Measurements from ENCODE around the gene SLC4A7.

Gene SLC4A7

DNA sequence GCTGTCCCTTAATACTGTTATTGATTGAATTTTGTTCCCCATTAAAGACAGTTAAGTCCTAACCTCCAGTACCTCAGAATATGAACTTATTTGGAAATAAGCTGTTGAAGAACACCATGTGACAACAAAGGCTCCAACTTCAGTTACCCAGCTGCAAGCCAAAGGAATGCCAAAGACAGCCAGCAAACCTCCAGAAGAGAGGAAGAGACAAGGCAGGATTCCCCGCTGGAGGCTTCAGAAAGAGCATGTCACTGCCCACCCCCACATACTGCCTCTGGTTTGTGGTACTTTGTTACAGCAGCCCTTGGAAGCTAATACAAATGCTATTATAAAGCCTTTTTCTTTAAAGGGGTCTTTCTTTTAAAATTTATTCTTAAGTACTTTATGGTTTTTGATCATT, 96.6 kb downstream of the SLC4A7 start:
- no peak overlapping the region for H3K4me3 ChIP-seq (ENCODE audit: low read depth, low read length)
- no peaks in the 10 kb centered on the region for H3K9me3 ChIP-seq (ENCODE audit: severe bottlenecking)
- no peak for TF ChIP-seq CTCF (IDR thresholded peaks at IDR 0.05; ENCODE audit: low read depth, low read length)
- no peak overlapping the region for H3K27ac ChIP-seq
- H3K27me3 ChIP-seq (ENCODE audit: insufficient read depth, low read depth, severe bottlenecking), result no peaks in the 10 kb centered on the region
- no peak for DNase-seq
- H3K36me3 ChIP-seq, result peaks cover 24% of the 10 kb centered on the region

GRCh38 chr3:27385504-27385903, 98.7 kb downstream of the SLC4A7 start:
- H3K4me3 ChIP-seq (ENCODE audit: low read depth, low read length), result no peak overlapping the region
- no peaks in the 10 kb centered on the region for H3K27me3 ChIP-seq (ENCODE audit: insufficient read depth, low read depth, severe bottlenecking)
- peaks cover 29% of the 10 kb centered on the region for H3K36me3 ChIP-seq
- TF ChIP-seq CTCF (IDR thresholded peaks at IDR 0.05; ENCODE audit: low read depth, low read length), result no peak
- no peak overlapping the region for H3K27ac ChIP-seq
- H3K9me3 ChIP-seq (ENCODE audit: severe bottlenecking), result no peaks in the 10 kb centered on the region
- DNase-seq, result no peak

- Histone ChIP-seq H3K36me3 (peaks cover 32% of the 10 kb centered on the region), H3K27ac (no peak overlapping the region), H3K9me3 (ENCODE audit: severe bottlenecking) (no peaks in the 10 kb centered on the region), H3K4me3 (ENCODE audit: low read depth, low read length) (no peak overlapping the region), H3K27me3 (ENCODE audit: insufficient read depth, low read depth, severe bottlenecking) (no peaks in the 10 kb centered on the region)
- no peak for TF ChIP-seq CTCF (IDR thresholded peaks at IDR 0.05; ENCODE audit: low read depth, low read length)
- no peak for DNase-seq
Measured at GRCh38 chr3:27384191-27384590, 100.0 kb downstream of the SLC4A7 start.

GRCh38 chr3:27380433-27381357, 103.5 kb downstream of the SLC4A7 start:
- H3K27me3 ChIP-seq (ENCODE audit: insufficient read depth, low read depth, severe bottlenecking), result no peaks in the 10 kb centered on the region
- H3K4me3 ChIP-seq (ENCODE audit: low read depth, low read length), result no peak overlapping the region
- no peaks in the 10 kb centered on the region for H3K9me3 ChIP-seq (ENCODE audit: severe bottlenecking)
- TF ChIP-seq CTCF (IDR thresholded peaks at IDR 0.05; ENCODE audit: low read depth, low read length), result no peak
- peaks cover 39% of the 10 kb centered on the region for H3K36me3 ChIP-seq
- H3K27ac ChIP-seq, result no peak overlapping the region
- DNase-seq, result no peak

GRCh38 chr3:27378331-27378730, 105.9 kb downstream of the SLC4A7 start:
- H3K9me3 ChIP-seq (ENCODE audit: severe bottlenecking), result no peaks in the 10 kb centered on the region
- TF ChIP-seq CTCF (IDR thresholded peaks at IDR 0.05; ENCODE audit: low read depth, low read length), result no peak
- no peak overlapping the region for H3K27ac ChIP-seq
- peaks cover 26% of the 10 kb centered on the region for H3K36me3 ChIP-seq
- no peak for DNase-seq
- no peaks in the 10 kb centered on the region for H3K27me3 ChIP-seq (ENCODE audit: insufficient read depth, low read depth, severe bottlenecking)
- H3K4me3 ChIP-seq (ENCODE audit: low read depth, low read length), result no peak overlapping the region
